ENCODE measurements around the gene DCC.

DCC gene

DNA sequence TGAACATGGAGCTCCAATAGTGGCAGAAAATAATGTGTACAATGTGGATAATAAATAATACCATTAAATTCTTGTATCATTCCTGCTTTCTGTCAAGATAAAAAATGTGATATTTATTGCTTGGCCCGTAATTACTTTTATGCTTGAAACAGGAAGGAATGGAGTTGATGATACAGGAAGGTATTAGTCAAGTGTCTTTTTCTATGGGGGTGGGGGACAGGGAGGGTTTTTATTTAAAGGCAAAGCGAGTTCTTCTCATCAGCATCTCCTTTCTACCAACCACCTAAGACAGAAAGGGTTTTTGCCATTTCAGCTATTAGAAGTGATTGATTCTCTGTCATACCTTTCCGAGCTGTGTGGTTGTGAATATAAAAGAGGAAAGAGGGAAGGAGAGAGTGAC lies 135.3 kb downstream of the DCC start:
- FAIRE-seq (no peak), DNase-seq (ENCODE audit: insufficient read length, low spot score) (no peak)
- TF ChIP-seq, protein P1, sequence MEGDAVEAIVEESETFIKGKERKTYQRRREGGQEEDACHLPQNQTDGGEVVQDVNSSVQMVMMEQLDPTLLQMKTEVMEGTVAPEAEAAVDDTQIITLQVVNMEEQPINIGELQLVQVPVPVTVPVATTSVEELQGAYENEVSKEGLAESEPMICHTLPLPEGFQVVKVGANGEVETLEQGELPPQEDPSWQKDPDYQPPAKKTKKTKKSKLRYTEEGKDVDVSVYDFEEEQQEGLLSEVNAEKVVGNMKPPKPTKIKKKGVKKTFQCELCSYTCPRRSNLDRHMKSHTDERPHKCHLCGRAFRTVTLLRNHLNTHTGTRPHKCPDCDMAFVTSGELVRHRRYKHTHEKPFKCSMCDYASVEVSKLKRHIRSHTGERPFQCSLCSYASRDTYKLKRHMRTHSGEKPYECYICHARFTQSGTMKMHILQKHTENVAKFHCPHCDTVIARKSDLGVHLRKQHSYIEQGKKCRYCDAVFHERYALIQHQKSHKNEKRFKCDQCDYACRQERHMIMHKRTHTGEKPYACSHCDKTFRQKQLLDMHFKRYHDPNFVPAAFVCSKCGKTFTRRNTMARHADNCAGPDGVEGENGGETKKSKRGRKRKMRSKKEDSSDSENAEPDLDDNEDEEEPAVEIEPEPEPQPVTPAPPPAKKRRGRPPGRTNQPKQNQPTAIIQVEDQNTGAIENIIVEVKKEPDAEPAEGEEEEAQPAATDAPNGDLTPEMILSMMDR (IDR thresholded peaks at IDR 0.05; ENCODE audit: insufficient read depth, missing control alignments): no peak

DNA sequence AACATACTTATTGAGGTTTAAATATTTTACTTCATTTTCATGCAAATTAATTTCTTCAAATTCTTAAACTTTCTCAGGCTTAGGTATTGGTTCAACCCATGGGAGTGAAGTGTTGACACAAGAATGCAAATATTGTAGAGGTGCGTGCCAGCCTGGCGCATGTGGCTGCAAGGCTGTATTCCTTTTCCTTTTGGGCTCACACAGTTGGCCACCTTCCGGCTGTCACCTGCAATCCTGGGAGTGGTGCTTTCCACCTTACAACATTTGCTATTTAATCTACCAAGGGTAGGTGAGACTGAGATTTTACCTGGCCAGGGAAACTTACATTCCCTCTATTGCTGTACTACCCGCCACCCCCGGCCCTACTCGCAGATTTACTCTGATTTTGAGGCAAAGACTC lies 141.1 kb downstream of the DCC start:
- no peak for FAIRE-seq
- no peak for DNase-seq (ENCODE audit: insufficient read length, low spot score)
- TF ChIP-seq, protein P1 (IDR thresholded peaks at IDR 0.05; ENCODE audit: insufficient read depth, missing control alignments): no peak

DNA sequence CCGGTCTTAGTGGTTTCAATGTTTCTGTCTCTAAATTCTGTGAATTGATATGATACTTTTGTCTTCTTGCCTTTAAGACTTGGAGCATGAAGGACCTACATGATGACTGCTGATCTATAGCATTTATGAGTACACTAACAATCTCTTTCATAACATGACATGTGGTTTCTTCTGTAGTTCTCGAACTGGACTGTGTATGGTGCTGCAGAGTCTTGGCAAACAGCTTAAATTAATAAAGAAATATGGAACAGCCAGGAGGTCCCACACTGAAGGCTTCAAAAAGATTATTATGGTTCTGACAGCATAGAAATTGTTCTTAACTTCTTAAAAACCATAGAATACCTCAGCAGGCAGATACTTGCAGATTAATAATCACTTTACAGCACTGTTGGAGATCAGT lies 145.0 kb downstream of the DCC start:
- FAIRE-seq (peak; percentile 76), DNase-seq (ENCODE audit: insufficient read length, low spot score) (no peak)
- TF ChIP-seq, protein P1 (IDR thresholded peaks at IDR 0.05; ENCODE audit: insufficient read depth, missing control alignments): no peak

DNA sequence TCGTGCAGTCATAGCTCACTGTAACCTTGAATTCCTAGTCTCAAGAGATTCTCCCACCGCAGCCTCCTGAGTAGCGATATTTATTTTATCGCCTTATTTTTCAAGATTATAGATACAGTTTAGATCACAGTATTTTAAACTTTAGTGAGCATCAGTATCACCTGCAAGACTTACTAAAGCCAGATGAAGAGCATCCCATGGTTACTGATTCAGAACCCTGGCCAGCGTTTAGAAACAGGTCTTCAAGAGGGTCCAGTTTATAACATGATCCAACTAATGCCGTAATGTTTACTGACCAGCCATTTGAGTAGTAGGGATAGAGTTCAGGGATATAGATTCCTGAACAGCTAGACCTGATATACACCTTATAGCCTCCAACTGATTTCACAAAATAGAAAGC lies 146.1 kb downstream of the DCC start:
- peak; percentile 88 for FAIRE-seq
- DNase-seq (ENCODE audit: insufficient read length, low spot score): no peak
- TF ChIP-seq, protein P1 (IDR thresholded peaks at IDR 0.05; ENCODE audit: insufficient read depth, missing control alignments): no peak

DNA sequence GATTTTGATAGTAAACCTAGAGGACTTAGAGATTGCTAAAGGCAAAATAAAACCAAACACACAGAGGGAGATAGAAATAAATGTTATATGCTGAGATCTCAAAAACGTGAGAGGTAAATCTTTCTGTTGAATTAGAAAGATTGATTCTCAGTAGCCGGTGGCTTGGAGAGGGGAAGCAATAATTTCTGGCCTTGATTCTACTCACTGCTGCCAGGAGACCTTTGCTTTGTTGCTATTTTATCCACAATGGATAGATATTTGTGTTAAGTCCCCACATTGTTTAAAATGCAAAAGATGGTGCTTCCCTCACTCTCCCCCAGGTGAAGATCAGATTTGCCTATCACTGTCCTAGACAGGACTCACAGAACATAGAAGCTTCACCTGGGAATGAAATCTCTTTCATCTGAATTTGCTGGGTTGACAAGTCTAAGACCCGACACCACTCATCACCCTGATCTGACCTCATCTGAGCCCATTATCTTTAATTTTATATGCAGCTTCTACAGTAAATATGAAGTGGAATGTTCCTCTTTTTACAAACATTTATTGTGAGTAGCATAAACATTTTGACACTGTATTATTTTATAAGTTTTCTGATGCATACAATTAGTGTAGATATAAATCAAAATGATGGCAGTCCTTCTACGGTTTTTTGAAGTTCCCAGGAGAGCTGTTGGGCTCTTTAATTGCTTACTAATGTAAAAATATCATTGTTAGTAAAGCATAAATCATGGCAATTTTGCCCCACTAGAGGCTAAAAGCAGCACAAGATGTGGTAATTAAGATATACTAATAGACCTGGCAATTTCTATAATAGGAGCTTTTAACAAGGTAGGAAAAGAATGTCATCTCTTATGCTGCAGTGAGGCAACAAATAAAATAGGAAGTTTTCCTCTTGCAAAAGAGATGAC lies 149.7 kb downstream of the DCC start:
- FAIRE-seq: peak; percentile 21

DNA sequence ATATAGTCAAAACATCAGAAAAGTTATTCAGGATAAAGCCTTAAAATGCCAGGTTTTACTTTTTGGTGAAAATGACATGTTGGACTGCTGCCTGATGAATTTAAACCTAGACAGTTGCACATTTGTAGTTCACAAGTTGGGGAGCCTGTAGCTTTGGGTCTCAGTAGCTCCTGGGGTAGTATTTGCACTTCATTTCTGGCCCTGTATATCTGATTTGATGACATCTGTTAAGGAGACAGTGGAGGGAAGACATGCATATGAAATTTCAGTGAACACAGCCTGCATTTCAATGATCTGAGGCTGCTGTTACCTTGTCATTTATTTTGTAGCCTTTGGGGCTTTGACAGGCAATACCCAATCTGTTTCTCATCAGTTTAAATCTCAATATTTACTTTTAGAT lies 156.4 kb downstream of the DCC start:
- FAIRE-seq (peak; percentile 32), DNase-seq (ENCODE audit: insufficient read length, low spot score) (no peak)
- TF ChIP-seq, protein P1 (IDR thresholded peaks at IDR 0.05; ENCODE audit: insufficient read depth, missing control alignments): no peak

More for the DNA sequence above, 149.7 kb downstream of the DCC start:
- DNase-seq (ENCODE audit: insufficient read length, low spot score): no peak
- TF ChIP-seq, protein P1 (IDR thresholded peaks at IDR 0.05; ENCODE audit: insufficient read depth, missing control alignments): no peak

DNA sequence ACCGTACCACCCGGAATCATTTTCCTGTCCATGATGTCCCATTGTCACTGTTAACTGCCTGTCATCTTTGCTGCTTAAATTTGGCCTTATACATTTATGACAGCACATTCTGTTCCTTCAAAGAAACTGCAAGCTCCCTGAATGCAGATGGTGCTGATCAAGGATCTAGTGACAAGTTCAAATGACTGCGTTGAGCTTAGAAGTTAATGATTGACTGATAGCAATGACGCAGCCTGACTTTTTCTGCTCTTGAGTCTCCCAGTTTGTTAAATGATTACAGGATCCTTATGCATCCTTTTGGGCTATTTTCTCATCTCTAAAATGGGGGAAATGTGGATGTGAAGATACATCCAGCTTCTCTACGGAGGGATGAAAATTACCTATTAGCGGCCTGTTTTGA lies 159.0 kb downstream of the DCC start:
- DNase-seq (ENCODE audit: insufficient read length, low spot score) (no peak), FAIRE-seq (peak; percentile 91)
- TF ChIP-seq, protein P1 (IDR thresholded peaks at IDR 0.05; ENCODE audit: insufficient read depth, missing control alignments): no peak
